Neutrophil (primary cell): ENCODE results near the gene ANKS1A.

ENCODE experiments used
- H3K27ac ChIP-seq: fragments of 200-600 bp; sonication (generic); 2 replicates; pipeline ENCODE4 v1.5.1; 2016; ENCODE audit warnings: mild to moderate bottlenecking, moderate library complexity
- H3K27me3 ChIP-seq: fragments of 200-600 bp; sonication (generic); 2 replicates; pipeline ENCODE4 v1.6.0; 2016; ENCODE audit warnings: mild to moderate bottlenecking
- H3K36me3 ChIP-seq: fragments of 200-600 bp; sonication (generic); 2 replicates; pipeline ENCODE4 v1.5.1; 2017
- H3K4me1 ChIP-seq, 2 experiments: fragments of 200-600 bp in 1 of 2; sonication (generic) in 1 of 2; 1 replicate in 1 of 2; 2 replicates in 1 of 2; pipeline versions ENCODE4 v1.5.1 to v1.6.1; 2013 to 2016; ENCODE audit warnings: low read depth in 1 of 2, low read length in 1 of 2, mild to moderate bottlenecking in 1 of 2, moderate library complexity in 1 of 2; ENCODE audit not compliant: control insufficient read depth in 1 of 2, insufficient read depth in 1 of 2
- H3K4me3 ChIP-seq, 2 experiments: fragments of 200-600 bp in 1 of 2; sonication (generic) in 1 of 2; 1 replicate in 1 of 2; 2 replicates in 1 of 2; pipeline ENCODE4 v1.5.1; 2013 to 2016; ENCODE audit warnings: low read depth in 1 of 2, low read length in 1 of 2, mild to moderate bottlenecking in 1 of 2, moderate library complexity in 1 of 2
- H3K9me3 ChIP-seq: fragments of 200-600 bp; sonication (generic); 2 replicates; pipeline ENCODE4 v1.5.1; 2016
- CTCF ChIP-seq: fragments of 200-600 bp; sonication (generic); IDR thresholded peaks from 2 replicates; pipeline ENCODE4 v1.5.1; 2016; ENCODE audit warnings: antibody characterized with exemption

The ANKS1A gene

GRCh38 chr6:35139924-35140638 lies 251.0 kb downstream of the ANKS1A start:
- no peaks in the 10 kb centered on the region for H3K36me3 ChIP-seq

GRCh38 chr6:35140639-35141006 lies 251.6 kb downstream of the ANKS1A start:
- Histone ChIP-seq H3K36me3 (no peaks in the 10 kb centered on the region), H3K27ac (no peak overlapping the region), H3K9me3 (no peaks in the 10 kb centered on the region), H3K27me3 (peaks cover 32% of the 10 kb centered on the region), H3K4me3 (no peak overlapping the region), H3K4me1 (peaks cover 9% of the 10 kb centered on the region in 2 experiments)
- no peak for TF ChIP-seq CTCF

More at GRCh38 chr6:35139924-35140638, 251.0 kb downstream of the ANKS1A start:
- no peak overlapping the region for H3K27ac ChIP-seq
- H3K27me3 ChIP-seq, result peaks cover 32% of the 10 kb centered on the region
- no peak for TF ChIP-seq CTCF
- no peak overlapping the region for H3K4me3 ChIP-seq
- H3K9me3 ChIP-seq, result no peaks in the 10 kb centered on the region
- peaks cover 9% of the 10 kb centered on the region in 2 experiments for H3K4me1 ChIP-seq
